Osteocyte (in vitro differentiated cells): ENCODE data around the gene NUP54. TPM values are rescaled to one million over a fixed set of nuclear protein-coding genes. Genes with fewer than 3 reads are reported as not detected.

Source experiments
- DNase-seq: peaks from one replicate; pipeline ENCODE4 v3.0.0; 2021; ENCODE audit warnings: mixed read lengths; ENCODE audit not compliant: unreplicated experiment; ENCODE audit errors: extremely low spot score
- H3K27ac Mint-ChIP-seq: one replicate; pipeline ENCODE4 v1.8.0; 2021; ENCODE audit warnings: mild to moderate bottlenecking, mixed read lengths; ENCODE audit not compliant: unreplicated experiment
- H3K27me3 Mint-ChIP-seq: one replicate; pipeline ENCODE4 v1.8.0; 2021; ENCODE audit warnings: mixed read lengths; ENCODE audit not compliant: unreplicated experiment
- H3K36me3 Mint-ChIP-seq: one replicate; pipeline ENCODE4 v1.8.0; 2021; ENCODE audit warnings: mixed read lengths; ENCODE audit not compliant: unreplicated experiment
- H3K4me1 Mint-ChIP-seq: one replicate; pipeline ENCODE4 v1.8.0; 2021; ENCODE audit warnings: mixed read lengths; ENCODE audit not compliant: unreplicated experiment
- H3K4me3 Mint-ChIP-seq: one replicate; pipeline ENCODE4 v1.8.0; 2021; ENCODE audit warnings: mild to moderate bottlenecking, moderate library complexity, mixed read lengths; ENCODE audit not compliant: unreplicated experiment
- H3K9me3 Mint-ChIP-seq: one replicate; pipeline ENCODE4 v1.8.0; 2021; ENCODE audit warnings: mixed read lengths; ENCODE audit not compliant: unreplicated experiment
- total RNA-seq: library from RNA; stranded (reverse); gene quantifications from 2 replicates; pipeline ENCODE4 v1.2.1, GENCODE V29; 2021
- TF ChIP-seq, protein P1 (sequence below): fragments of 200-600 bp; sonication (generic); IDR thresholded peaks from 2 replicates; pipeline ENCODE4 v1.5.0; 2021; ENCODE audit warnings: antibody characterized with exemption, mild to moderate bottlenecking, moderate library complexity

The NUP54 gene
- total RNA-seq, 1 donor from 2014 or later, result 37.8 TPM

DNA sequence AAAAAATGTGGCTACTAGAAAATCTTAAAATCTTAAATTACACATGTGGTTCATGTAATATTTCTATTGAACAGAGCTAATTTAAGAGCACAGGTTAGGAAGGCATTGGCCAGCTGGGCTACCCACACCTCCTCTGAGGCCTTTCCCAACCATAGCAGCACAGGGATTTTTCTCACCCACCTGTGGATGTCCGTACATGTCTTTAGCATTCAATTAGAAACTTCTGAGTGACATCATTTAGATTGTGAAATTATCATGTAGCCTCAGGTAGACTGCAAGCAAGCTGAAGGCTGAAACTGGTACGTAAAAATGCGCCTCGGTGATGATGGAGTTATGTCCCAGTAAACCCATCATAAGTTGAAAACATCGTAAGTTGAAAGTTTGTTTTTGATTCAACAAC, 34.3 kb upstream of the NUP54 start:
- Mint-ChIP-seq H3K27me3 (no peaks in the 10 kb centered on the region), H3K36me3 (peaks cover 19% of the 10 kb centered on the region), H3K4me3 (no peak overlapping the region), H3K9me3 (no peaks in the 10 kb centered on the region), H3K4me1 (peaks cover 10% of the 10 kb centered on the region), H3K27ac (no peak overlapping the region)
- TF ChIP-seq, protein P1, sequence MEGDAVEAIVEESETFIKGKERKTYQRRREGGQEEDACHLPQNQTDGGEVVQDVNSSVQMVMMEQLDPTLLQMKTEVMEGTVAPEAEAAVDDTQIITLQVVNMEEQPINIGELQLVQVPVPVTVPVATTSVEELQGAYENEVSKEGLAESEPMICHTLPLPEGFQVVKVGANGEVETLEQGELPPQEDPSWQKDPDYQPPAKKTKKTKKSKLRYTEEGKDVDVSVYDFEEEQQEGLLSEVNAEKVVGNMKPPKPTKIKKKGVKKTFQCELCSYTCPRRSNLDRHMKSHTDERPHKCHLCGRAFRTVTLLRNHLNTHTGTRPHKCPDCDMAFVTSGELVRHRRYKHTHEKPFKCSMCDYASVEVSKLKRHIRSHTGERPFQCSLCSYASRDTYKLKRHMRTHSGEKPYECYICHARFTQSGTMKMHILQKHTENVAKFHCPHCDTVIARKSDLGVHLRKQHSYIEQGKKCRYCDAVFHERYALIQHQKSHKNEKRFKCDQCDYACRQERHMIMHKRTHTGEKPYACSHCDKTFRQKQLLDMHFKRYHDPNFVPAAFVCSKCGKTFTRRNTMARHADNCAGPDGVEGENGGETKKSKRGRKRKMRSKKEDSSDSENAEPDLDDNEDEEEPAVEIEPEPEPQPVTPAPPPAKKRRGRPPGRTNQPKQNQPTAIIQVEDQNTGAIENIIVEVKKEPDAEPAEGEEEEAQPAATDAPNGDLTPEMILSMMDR, result no peak
- no peak for DNase-seq

DNA sequence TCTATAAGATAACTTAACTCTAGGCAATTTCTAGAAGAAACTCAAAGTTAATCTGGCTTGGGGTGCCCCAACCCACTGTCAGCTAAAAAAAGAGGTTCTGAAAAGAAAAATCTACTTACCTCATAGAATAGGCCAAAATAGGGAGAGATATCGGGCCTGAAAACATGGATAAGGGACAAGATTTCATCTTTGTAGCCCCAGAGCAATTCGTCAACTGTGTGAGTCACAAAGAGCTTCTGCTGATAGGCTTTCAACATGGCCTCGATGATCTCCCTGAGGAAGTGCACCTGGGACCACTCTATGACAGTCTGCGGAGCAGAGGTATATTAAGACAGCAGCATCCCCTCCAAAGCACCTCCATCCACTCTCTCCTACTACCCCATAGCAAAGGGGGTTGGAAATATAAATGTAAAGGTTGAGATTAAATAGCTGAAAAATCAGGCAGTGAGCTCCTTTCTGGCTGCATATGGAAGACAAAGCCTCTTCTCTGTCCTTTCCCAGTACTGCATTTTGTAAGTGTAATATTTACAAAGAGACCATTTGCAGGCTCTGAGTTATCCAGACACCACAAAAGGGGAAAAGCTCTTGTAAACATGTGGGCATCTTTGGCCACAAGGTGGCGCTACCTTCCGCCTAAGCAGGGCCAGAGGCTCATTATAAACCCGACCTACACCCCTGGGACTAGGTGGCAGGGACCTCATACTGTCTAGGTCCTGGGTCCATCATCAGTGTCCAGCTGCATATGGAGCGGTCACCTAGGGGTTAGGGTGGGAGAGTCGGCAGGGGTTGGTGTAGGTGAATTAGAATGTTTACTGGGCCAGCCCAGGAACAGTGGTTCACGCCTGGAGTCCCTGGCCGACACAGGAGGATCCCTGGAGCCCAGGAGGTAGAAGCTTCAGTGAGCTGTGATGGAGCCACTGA, 31.5 kb upstream of the NUP54 start:
- Mint-ChIP-seq H3K4me1 (peaks cover 6% of the 10 kb centered on the region), H3K36me3 (peaks cover 15% of the 10 kb centered on the region), H3K4me3 (no peak overlapping the region), H3K9me3 (no peaks in the 10 kb centered on the region), H3K27me3 (no peaks in the 10 kb centered on the region), H3K27ac (no peak overlapping the region)
- TF ChIP-seq, protein P1, result peak; percentile 93
- peak; percentile 90 for DNase-seq

DNA sequence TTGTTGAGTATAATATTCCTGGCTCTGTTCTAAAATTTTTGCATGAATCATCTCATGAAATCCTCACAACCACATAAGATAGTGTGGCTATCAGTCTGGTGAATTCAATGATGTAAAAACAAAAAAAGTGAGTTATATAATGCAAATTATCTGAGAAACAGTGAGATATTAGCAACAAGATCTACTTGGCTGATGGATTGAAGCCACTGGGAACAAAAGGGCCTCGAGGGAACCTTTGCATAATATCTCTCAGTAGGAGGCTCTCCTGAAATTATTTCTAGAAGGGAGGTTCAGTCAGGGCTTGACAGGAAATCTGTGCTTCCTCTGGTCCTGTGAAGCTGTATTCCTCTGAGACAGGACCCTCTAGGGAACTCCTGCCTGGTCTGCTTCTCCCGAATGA, 30.1 kb upstream of the NUP54 start:
- Mint-ChIP-seq H3K27ac (no peak overlapping the region), H3K27me3 (no peaks in the 10 kb centered on the region), H3K9me3 (no peaks in the 10 kb centered on the region), H3K4me1 (peaks cover 6% of the 10 kb centered on the region), H3K4me3 (no peak overlapping the region), H3K36me3 (peaks cover 20% of the 10 kb centered on the region)
- TF ChIP-seq, protein P1, result no peak
- no peak for DNase-seq

DNA sequence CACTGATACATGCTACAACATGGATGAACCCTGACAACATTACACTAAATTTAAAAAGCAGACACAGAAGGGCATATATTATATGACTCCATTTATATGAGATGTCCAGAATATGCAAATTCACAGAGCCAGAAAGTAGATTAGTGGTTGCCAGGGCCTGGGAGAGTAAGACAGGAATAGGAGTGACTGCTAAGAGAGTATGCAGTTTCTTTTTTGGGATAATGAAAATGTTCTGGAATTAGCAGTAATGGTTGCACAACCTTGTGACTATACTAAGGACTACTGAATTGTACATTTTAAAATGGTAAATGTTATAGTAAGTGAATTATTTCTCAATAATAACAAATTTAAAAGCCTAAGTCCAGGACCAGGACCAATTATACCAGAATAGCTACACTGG, 29.5 kb upstream of the NUP54 start:
- TF ChIP-seq, protein P1, result no peak
- Mint-ChIP-seq H3K9me3 (no peaks in the 10 kb centered on the region), H3K36me3 (peaks cover 24% of the 10 kb centered on the region), H3K27ac (no peak overlapping the region), H3K4me3 (no peak overlapping the region), H3K4me1 (peaks cover 6% of the 10 kb centered on the region), H3K27me3 (no peaks in the 10 kb centered on the region)
- no peak for DNase-seq

DNA sequence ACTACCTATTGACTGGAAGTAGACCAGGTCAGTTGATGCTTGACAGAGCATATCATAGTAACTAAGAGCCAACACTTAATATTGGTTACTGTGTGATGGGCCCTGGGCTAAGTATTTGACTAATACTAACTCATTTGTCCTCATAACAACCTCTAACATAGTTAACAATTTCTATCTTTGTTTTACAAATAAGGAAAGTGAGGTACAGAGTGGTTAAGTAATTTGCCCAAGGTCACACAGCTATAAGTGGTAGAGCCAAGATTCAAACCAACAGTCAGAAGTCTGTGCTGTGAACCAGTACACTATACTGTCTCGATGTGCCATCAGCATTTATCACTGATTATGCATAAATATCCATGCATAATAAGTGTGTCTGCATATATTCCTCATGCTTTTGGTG, 27.1 kb upstream of the NUP54 start:
- no peaks in the 10 kb centered on the region for H3K27me3 Mint-ChIP-seq
- peaks cover 31% of the 10 kb centered on the region for H3K36me3 Mint-ChIP-seq
- H3K4me3 Mint-ChIP-seq, result no peak overlapping the region
- H3K27ac Mint-ChIP-seq, result no peak overlapping the region
- TF ChIP-seq, protein P1, result no peak
- no peak for DNase-seq
- peaks cover 6% of the 10 kb centered on the region for H3K4me1 Mint-ChIP-seq
- no peaks in the 10 kb centered on the region for H3K9me3 Mint-ChIP-seq
